Measurements from ENCODE around the gene LAYN. TPM values are rescaled to one million over a fixed set of nuclear protein-coding genes. Genes with fewer than 3 reads are reported as not detected.
A peak's percentile ranks its signal among the peaks of the same experiment; 100 is the strongest.

Gene LAYN
- total RNA-seq, 1 donor from 2014 or later = 16.5 TPM

DNA sequence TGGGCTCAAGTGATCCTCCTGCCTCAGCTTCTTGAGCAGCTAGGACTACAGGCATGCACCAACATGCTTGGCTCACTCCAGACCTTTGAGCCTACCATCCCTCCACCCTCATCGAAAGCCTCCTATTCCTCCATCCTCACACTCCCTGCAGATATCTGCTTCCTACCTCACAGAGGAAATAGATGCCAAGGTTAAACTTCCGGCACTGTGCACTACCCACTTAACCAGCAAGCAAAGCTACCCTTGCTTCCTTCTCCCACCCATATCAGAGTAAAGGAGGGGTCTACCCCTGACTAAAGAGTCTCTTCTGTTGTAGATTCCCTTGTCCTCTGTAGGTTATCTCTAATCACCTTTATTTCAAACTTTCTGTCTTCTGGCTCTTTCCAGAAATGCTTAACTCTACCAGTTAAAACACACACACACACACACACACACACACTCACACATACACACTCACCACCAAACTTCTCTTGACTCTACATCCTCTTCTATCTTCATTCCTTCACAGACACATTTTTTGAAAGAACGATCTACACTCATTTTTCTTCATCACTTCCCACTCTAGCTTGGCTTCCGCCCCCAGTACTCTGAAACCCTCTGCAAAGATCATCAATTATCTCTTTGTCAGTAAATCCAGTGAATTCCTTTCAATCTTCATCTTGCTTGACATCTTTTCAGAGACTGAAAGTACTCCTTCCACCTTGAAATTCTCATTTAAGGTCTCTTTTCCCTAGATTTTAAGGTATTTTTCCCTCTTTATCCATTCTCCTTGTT is 50.9 kb downstream of the LAYN start:
- Mint-ChIP-seq H3K36me3 (ENCODE audit: low read depth) (no peaks in the 10 kb centered on the region), H3K27ac (no peak overlapping the region), H3K4me1 (ENCODE audit: low read depth) (peaks cover 1% of the 10 kb centered on the region), H3K9me3 (no peaks in the 10 kb centered on the region), H3K27me3 (ENCODE audit: low read depth) (peaks cover 15% of the 10 kb centered on the region), H3K4me3 (ENCODE audit: low read depth) (no peak overlapping the region)
- no peak for DNase-seq (ENCODE audit: low spot score)
- intact Hi-C loops (cut with micrococcal nuclease) = no loop called here

- no peak overlapping the region for H3K4me3 Mint-ChIP-seq (ENCODE audit: low read depth)
- no peaks in the 10 kb centered on the region for H3K9me3 Mint-ChIP-seq
- H3K27me3 Mint-ChIP-seq (ENCODE audit: low read depth) = peaks cover 19% of the 10 kb centered on the region
- DNase-seq (ENCODE audit: low spot score) = no peak
- intact Hi-C loops (cut with micrococcal nuclease) = no loop called here
- H3K36me3 Mint-ChIP-seq (ENCODE audit: low read depth) = no peaks in the 10 kb centered on the region
- no peaks in the 10 kb centered on the region for H3K4me1 Mint-ChIP-seq (ENCODE audit: low read depth)
- H3K27ac Mint-ChIP-seq = no peak overlapping the region
Measured at GRCh38 chr11:111592491-111592890, 52.0 kb downstream of the LAYN start.

DNA sequence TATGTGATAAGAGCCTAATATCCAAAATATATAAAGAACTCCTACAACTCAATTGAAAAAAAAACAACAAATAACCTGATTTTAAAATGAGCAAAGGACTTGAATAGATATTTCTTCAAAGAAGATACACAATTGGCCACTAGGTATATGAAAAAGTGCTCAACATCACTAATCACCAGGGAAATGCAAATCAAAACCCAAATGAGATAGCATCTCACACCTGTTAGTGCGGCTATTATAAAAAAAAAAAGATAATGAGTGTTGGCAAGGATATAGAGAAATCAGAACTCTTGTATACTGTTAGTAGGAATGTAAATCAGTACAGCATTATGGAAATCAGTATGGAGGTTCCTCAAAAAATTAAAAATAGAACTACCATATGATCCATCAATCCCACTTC is 55.8 kb downstream of the LAYN start:
- Mint-ChIP-seq H3K4me1 (ENCODE audit: low read depth) (peaks cover 7% of the 10 kb centered on the region), H3K9me3 (no peaks in the 10 kb centered on the region), H3K27ac (no peak overlapping the region), H3K4me3 (ENCODE audit: low read depth) (no peak overlapping the region), H3K36me3 (ENCODE audit: low read depth) (no peaks in the 10 kb centered on the region), H3K27me3 (ENCODE audit: low read depth) (peaks cover 21% of the 10 kb centered on the region)
- DNase-seq (ENCODE audit: low spot score) = no peak
- intact Hi-C loops (cut with micrococcal nuclease) = no loop called here

DNA sequence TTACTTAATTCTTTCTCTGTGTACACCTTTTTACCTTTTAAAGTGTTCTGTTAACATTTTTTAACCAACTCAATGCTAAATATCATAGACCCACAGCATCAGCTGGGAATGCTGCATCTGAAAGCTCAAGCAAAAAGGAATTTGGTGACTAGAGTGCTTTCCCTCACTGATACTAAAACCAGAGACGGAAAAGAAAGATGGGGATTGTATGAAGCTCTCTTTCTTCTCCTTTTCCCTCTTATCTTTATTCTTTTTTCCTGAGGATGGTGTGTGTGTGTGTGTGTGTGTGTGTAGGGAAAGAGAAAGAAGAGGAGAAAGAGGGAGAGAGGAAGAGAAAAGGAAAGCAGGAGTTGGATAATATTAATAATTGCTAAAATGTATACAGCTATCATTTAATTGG is 57.6 kb downstream of the LAYN start:
- Mint-ChIP-seq H3K36me3 (ENCODE audit: low read depth) (no peaks in the 10 kb centered on the region), H3K4me3 (ENCODE audit: low read depth) (no peak overlapping the region), H3K9me3 (no peaks in the 10 kb centered on the region), H3K27me3 (ENCODE audit: low read depth) (peaks cover 21% of the 10 kb centered on the region), H3K27ac (no peak overlapping the region), H3K4me1 (ENCODE audit: low read depth) (peaks cover 11% of the 10 kb centered on the region)
- intact Hi-C loops (cut with micrococcal nuclease) = no loop called here
- DNase-seq (ENCODE audit: low spot score) = no peak

- H3K4me1 Mint-ChIP-seq (ENCODE audit: low read depth) = peaks cover 15% of the 10 kb centered on the region
- H3K9me3 Mint-ChIP-seq = no peaks in the 10 kb centered on the region
- no peak for DNase-seq (ENCODE audit: low spot score)
- H3K4me3 Mint-ChIP-seq (ENCODE audit: low read depth) = no peak overlapping the region
- H3K36me3 Mint-ChIP-seq (ENCODE audit: low read depth) = no peaks in the 10 kb centered on the region
- H3K27me3 Mint-ChIP-seq (ENCODE audit: low read depth) = peaks cover 21% of the 10 kb centered on the region
- intact Hi-C loops (cut with micrococcal nuclease) = no loop called here
- no peak overlapping the region for H3K27ac Mint-ChIP-seq
Measured at GRCh38 chr11:111598559-111598958, 58.0 kb downstream of the LAYN start.

DNA sequence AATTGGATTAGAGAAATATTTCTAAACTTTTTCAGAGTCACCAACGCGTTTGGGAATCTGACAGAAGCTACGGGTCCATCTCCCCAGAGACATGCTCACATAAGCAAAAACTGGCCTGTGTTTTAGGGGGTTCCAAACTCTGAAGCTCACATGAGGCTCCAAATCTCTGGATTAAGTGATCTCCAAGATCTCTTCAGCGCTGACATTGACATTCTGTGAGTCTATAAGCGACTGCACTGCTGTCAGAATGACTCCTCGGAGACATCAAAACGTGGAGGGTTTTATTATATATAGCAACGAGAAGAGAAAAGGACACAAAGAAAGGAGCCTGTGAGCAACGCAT is 61.1 kb downstream of the LAYN start:
- peaks cover 31% of the 10 kb centered on the region for H3K4me1 Mint-ChIP-seq (ENCODE audit: low read depth)
- intact Hi-C loops (cut with micrococcal nuclease) = loop anchor here (10.0 kb wide), 2 partner anchors 93 to 483 kb away; partner anchors contain the start of genes SDHD and TIMM8B
- DNase-seq (ENCODE audit: low spot score) = no peak
- H3K4me3 Mint-ChIP-seq (ENCODE audit: low read depth) = peak overlapping the region; percentile 76
- no peaks in the 10 kb centered on the region for H3K9me3 Mint-ChIP-seq
- H3K36me3 Mint-ChIP-seq (ENCODE audit: low read depth) = no peaks in the 10 kb centered on the region
- peak overlapping the region; percentile 71 for H3K27ac Mint-ChIP-seq
- H3K27me3 Mint-ChIP-seq (ENCODE audit: low read depth) = peaks cover 9% of the 10 kb centered on the region

DNA sequence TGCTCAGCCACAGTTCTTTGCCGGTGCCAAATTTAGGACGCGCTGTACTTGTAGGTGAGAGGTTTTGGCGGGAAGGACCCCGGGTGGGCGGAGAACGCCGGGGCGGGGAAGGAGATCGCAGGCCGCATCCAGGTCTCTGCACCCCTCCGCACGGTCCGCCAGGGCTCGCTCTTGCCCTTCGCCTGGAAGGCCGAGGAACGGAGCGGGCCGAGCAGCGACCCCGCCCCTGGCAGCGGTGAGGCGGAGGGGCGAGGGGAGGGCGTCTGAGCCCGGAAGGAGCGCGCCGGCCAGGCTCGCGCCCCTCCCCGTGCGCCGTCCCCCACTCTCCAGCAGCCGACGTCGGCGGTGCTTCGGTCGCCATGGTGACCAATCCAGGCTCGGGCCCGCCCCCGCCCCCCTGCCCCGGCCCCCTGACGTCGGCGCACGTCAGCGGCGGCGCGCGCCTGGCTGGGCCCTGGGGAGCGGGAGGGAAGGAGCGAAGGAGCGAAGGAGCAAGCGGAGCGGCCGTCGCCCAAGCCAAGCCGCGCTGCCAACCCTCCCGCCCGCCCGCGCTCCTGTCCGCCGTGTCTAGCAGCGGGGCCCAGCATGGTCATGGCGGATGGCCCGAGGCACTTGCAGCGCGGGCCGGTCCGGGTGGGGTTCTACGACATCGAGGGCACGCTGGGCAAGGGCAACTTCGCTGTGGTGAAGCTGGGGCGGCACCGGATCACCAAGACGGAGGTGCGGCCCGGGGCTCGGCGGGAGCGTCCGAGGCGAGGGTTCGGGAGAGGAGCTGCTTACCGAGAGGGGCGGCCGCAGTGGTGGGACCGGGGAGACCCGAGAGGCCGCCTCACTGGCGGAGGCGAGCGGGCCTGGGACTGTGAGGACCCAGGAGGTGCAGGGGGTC is 61.7 kb downstream of the LAYN start, which contains the start of gene SIK2:
Gene SIK2, plus strand, starts transcription at position 471 of the 886 bp plus-strand sequence. Its CDS starts 115 bp downstream, at position 586.
- peak; percentile 86 for DNase-seq (ENCODE audit: low spot score)
- no peaks in the 10 kb centered on the region for H3K9me3 Mint-ChIP-seq
- H3K4me1 Mint-ChIP-seq (ENCODE audit: low read depth) = peaks cover 31% of the 10 kb centered on the region
- H3K27me3 Mint-ChIP-seq (ENCODE audit: low read depth) = peaks cover 6% of the 10 kb centered on the region
- H3K4me3 Mint-ChIP-seq (ENCODE audit: low read depth) = peak within 1 kb of the TSS; percentile 96
- intact Hi-C loops (cut with micrococcal nuclease) = loop anchor here (1.0 to 10.0 kb wide), 6 partner anchors 93 to 483 kb away; partner anchors contain the start of genes PPP2R1B, SDHD and TIMM8B
- H3K27ac Mint-ChIP-seq = peak within 1 kb of the TSS; percentile 88
- H3K36me3 Mint-ChIP-seq (ENCODE audit: low read depth) = no peaks in the 10 kb centered on the region

DNA sequence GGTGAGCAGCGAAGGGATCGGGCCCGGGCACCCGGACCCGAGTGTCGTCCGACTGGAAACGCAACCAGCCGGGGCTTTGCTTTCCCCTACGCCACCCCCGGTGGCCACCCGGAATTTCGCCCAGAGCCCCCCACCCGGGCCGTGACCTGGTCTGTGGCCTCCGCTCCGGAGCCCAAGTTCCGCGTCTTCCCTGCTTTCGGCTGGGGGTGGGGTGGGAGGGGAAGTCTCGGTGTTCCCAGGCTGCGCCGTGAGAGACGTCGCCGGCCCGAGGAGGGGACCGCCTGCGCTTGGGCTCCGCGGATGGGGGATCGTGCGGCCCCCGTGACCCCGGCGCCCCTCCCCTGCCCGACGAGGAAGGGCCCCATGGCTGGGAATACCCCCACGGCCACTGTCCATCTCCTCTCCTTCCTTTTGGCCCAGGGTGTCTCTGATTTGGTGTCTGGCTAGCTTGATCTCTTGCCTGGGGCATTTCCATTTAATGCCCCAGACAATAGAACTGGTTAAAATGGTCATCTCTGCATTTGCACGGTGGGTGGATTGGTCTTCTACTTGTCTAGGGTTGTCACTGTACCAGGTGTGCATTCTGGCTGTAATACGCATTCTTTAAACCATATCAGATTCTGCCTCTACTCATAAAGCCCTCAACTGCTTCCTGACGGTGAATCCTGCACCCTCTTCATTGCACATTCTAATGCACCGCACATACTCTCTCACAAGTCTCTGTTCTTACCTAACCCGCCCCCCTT is 62.5 kb downstream of the LAYN start:
- Mint-ChIP-seq H3K27me3 (ENCODE audit: low read depth) (peaks cover 3% of the 10 kb centered on the region), H3K27ac (peak overlapping the region; percentile 88), H3K4me3 (ENCODE audit: low read depth) (peak overlapping the region; percentile 96), H3K9me3 (no peaks in the 10 kb centered on the region), H3K4me1 (ENCODE audit: low read depth) (peaks cover 27% of the 10 kb centered on the region), H3K36me3 (ENCODE audit: low read depth) (no peaks in the 10 kb centered on the region)
- no peak for DNase-seq (ENCODE audit: low spot score)
- intact Hi-C loops (cut with micrococcal nuclease) = loop anchor here (1.0 to 10.0 kb wide), 6 partner anchors 92 to 482 kb away; partner anchors contain the start of genes PPP2R1B, SDHD and TIMM8B

- H3K36me3 Mint-ChIP-seq (ENCODE audit: low read depth) = no peaks in the 10 kb centered on the region
Measured at GRCh38 chr11:111603611-111604130, 63.2 kb downstream of the LAYN start.

DNA sequence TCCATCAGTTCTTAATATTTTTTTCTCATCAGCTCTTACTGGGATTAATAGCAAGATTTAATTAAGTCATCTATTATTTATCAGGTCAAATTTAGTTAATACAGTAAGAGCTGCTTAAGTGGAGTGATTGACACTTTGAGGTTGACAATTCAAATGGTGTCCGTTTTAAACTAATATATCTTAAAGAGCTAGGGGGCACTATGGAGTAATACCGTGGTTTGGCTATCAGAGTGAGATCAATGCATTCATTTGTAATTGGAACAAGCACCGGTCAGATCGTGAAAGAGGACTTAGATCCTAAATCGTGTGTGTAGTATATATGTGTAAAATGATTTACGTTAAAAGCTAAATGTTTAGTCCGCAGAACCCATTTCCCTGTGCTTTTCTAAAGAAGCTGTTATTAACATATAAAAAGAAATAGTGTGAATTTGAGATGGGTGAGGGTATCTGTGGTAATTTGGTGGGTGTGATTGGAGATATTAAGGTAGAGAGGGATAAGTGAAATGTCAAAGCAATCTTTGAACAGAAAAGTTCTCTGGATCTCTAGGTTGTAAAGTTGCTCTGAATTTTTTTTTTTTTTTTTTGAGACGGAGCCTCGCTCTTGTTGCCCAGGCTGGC is 64.0 kb downstream of the LAYN start:
- intact Hi-C loops (cut with micrococcal nuclease) = loop anchor here (10.0 kb wide), 2 partner anchors 90 to 480 kb away; partner anchors contain the start of genes SDHD and TIMM8B
- H3K27ac Mint-ChIP-seq = no peak overlapping the region
- H3K4me3 Mint-ChIP-seq (ENCODE audit: low read depth) = peak overlapping the region; percentile 96
- no peaks in the 10 kb centered on the region for H3K9me3 Mint-ChIP-seq
- DNase-seq (ENCODE audit: low spot score) = no peak
- no peaks in the 10 kb centered on the region for H3K36me3 Mint-ChIP-seq (ENCODE audit: low read depth)
- H3K4me1 Mint-ChIP-seq (ENCODE audit: low read depth) = peaks cover 26% of the 10 kb centered on the region
- no peaks in the 10 kb centered on the region for H3K27me3 Mint-ChIP-seq (ENCODE audit: low read depth)

More at GRCh38 chr11:111603611-111604130, 63.2 kb downstream of the LAYN start:
- no peak for DNase-seq (ENCODE audit: low spot score)
- no peaks in the 10 kb centered on the region for H3K27me3 Mint-ChIP-seq (ENCODE audit: low read depth)
- intact Hi-C loops (cut with micrococcal nuclease) = loop anchor here (10.0 kb wide), 2 partner anchors 91 to 481 kb away; partner anchors contain the start of genes SDHD and TIMM8B
- H3K27ac Mint-ChIP-seq = peak overlapping the region; percentile 88
- H3K9me3 Mint-ChIP-seq = no peaks in the 10 kb centered on the region
- H3K4me1 Mint-ChIP-seq (ENCODE audit: low read depth) = peaks cover 26% of the 10 kb centered on the region
- H3K4me3 Mint-ChIP-seq (ENCODE audit: low read depth) = peak overlapping the region; percentile 96

DNA sequence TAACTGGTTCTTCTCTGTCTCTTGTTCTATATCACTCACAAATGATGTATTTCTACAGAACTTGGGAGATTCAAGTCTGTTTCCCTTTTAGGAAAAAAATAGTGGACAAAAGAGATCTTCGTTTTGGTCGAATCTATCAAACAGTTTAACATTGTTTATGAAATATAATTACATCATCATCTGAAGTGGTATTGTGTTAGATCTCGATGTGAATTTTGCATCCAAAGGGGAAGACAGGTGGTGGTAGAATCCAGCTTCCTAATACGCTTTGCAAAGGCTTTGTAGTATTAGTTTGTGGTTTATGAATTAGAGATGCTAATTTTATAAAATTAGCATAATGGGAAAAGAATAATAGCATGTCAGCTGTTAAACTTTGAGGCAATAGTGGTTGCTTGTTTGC is 65.2 kb downstream of the LAYN start:
- intact Hi-C loops (cut with micrococcal nuclease) = loop anchor here (10.0 kb wide), 2 partner anchors 89 to 479 kb away; partner anchors contain the start of genes SDHD and TIMM8B
- DNase-seq (ENCODE audit: low spot score) = no peak
- Mint-ChIP-seq H3K36me3 (ENCODE audit: low read depth) (no peaks in the 10 kb centered on the region), H3K27me3 (ENCODE audit: low read depth) (no peaks in the 10 kb centered on the region), H3K27ac (no peak overlapping the region), H3K9me3 (no peaks in the 10 kb centered on the region), H3K4me1 (ENCODE audit: low read depth) (peaks cover 26% of the 10 kb centered on the region), H3K4me3 (ENCODE audit: low read depth) (no peak overlapping the region)
